Measurements from ENCODE around the gene ZBTB22. TPM values are rescaled to one million over a fixed set of nuclear protein-coding genes. Genes with fewer than 3 reads are reported as not detected.
A peak's percentile ranks its signal among the peaks of the same experiment; 100 is the strongest.

Gene ZBTB22
- total RNA-seq, 1 donor from 2014 or later = 23.4 TPM

DNA sequence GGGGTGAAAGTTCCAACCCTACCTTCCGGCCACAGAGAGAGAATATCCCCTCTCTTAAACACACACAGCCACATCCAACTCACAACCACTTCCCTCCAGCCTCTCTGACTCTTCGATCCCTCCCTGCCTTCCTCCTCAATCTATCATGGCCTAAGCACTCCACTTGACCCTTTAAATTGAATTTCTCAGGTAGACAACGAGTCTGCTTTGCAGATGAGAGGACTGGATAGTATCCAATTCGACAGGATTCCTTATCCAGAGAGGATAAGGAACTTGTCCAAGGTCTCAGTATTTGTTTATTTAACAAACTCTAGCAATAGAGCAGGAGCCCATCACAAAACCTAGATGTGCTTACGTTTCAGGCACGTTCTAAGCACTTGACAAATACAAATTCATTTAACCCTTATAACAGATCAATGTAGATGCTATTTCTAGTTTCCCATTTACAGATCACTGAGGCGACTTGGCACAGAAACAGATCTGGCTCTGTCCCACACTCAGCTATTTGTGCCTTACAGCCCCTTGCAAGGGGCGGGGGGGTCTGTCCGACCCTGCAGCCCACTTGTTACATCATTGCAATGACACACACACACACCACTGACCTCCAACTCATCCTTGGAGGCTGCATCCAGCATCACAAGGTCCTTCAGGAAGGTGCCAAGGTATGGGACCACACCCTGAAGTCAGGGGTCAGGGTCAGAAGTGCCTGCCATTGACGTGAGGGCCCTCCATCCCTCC lies 23.3 kb downstream of the ZBTB22 start:
- peak overlapping the region; percentile 36 for H3K4me3 Mint-ChIP-seq
- H3K27me3 Mint-ChIP-seq (ENCODE audit: low read depth) = no peaks in the 10 kb centered on the region

DNA sequence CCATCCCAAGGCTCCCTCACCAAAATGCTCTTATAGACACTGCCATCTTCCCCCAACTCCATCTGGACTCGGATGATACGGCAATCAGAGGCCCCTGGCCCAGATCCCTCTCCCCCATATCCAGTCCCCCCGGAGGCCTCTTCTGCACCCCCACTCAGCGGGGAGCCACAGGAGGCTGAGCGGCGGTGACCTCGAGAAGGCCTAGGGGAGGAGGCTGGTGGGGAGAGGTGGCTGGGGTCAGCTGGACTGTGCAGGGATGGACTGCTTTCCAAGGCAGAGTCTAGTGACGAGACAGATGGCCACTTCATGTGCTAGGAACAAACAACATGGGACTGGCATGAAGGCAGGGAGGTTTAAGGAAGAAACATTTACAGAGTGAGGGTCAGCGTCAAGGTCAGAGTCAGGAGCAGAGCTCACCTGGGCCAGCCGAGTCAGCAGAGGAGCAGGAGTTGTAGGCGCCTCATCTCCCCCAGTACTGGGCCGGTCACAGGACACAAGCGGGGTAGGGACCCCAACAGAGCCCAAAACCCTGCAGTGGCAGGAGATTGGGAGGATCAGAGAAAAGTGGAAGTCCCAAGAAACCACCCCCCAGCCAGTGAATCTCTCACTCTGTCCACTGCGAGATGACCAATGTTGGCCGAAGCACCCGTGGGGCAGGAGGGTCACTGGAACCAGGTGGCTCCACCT lies 24.4 kb downstream of the ZBTB22 start:
- H3K27me3 Mint-ChIP-seq (ENCODE audit: low read depth) = no peaks in the 10 kb centered on the region

More for the DNA sequence above, 23.3 kb downstream of the ZBTB22 start:
- TF ChIP-seq, protein P1, sequence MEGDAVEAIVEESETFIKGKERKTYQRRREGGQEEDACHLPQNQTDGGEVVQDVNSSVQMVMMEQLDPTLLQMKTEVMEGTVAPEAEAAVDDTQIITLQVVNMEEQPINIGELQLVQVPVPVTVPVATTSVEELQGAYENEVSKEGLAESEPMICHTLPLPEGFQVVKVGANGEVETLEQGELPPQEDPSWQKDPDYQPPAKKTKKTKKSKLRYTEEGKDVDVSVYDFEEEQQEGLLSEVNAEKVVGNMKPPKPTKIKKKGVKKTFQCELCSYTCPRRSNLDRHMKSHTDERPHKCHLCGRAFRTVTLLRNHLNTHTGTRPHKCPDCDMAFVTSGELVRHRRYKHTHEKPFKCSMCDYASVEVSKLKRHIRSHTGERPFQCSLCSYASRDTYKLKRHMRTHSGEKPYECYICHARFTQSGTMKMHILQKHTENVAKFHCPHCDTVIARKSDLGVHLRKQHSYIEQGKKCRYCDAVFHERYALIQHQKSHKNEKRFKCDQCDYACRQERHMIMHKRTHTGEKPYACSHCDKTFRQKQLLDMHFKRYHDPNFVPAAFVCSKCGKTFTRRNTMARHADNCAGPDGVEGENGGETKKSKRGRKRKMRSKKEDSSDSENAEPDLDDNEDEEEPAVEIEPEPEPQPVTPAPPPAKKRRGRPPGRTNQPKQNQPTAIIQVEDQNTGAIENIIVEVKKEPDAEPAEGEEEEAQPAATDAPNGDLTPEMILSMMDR (conservative IDR thresholded peaks at IDR 0.05) = no peak
- no peak overlapping the region for H3K27ac Mint-ChIP-seq (ENCODE audit: unreplicated experiment)
- no peak for DNase-seq (ENCODE audit: low read depth, low spot score)
- H3K9me3 Mint-ChIP-seq = no peaks in the 10 kb centered on the region
- H3K4me1 Mint-ChIP-seq = peaks cover 37% of the 10 kb centered on the region
- H3K36me3 Mint-ChIP-seq (ENCODE audit: low read depth) = no peaks in the 10 kb centered on the region

GRCh38 chr6:33290459-33290858 lies 27.1 kb downstream of the ZBTB22 start:
- H3K27ac Mint-ChIP-seq (ENCODE audit: unreplicated experiment) = no peak overlapping the region

More for the DNA sequence above, 24.4 kb downstream of the ZBTB22 start:
- no peak for DNase-seq (ENCODE audit: low read depth, low spot score)
- no peaks in the 10 kb centered on the region for H3K9me3 Mint-ChIP-seq
- H3K4me1 Mint-ChIP-seq = peaks cover 42% of the 10 kb centered on the region
- peak overlapping the region; percentile 52 for H3K4me3 Mint-ChIP-seq
- TF ChIP-seq, protein P1 (conservative IDR thresholded peaks at IDR 0.05) = no peak
- H3K36me3 Mint-ChIP-seq (ENCODE audit: low read depth) = no peaks in the 10 kb centered on the region
- H3K27ac Mint-ChIP-seq (ENCODE audit: unreplicated experiment) = no peak overlapping the region

DNA sequence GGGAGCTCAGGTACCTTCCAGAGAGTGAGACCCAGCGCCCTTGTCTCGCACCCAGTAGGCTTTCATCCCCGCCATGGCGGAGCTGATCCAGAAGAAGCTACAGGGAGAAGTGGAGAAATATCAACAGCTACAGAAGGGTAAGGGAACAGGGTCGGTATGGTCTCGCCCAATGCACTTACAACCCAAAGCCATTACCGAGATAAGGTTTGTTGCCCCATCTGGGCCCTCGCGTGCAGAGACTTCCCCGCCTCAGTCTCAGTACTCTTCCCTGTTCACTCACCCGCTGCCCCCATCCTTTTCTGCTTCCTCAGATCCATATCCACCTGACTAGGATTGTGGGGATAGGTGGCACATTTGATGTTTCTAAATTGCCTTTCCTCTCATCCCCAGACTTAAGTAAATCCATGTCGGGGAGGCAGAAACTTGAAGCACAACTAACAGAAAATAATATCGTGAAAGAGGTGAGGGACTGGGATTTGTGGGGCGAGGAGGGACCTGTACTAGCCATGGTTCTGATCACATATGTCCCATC lies 27.7 kb downstream of the ZBTB22 start:
- Mint-ChIP-seq H3K4me3 (peak overlapping the region; percentile 96), H3K27ac (ENCODE audit: unreplicated experiment) (peak overlapping the region; percentile 76), H3K27me3 (ENCODE audit: low read depth) (no peaks in the 10 kb centered on the region), H3K36me3 (ENCODE audit: low read depth) (peaks cover 2% of the 10 kb centered on the region), H3K4me1 (peaks cover 31% of the 10 kb centered on the region), H3K9me3 (no peaks in the 10 kb centered on the region)
- no peak for DNase-seq (ENCODE audit: low read depth, low spot score)
- TF ChIP-seq, protein P1 (conservative IDR thresholded peaks at IDR 0.05) = no peak

More at GRCh38 chr6:33290459-33290858, 27.1 kb downstream of the ZBTB22 start:
- Mint-ChIP-seq H3K4me3 (peak overlapping the region; percentile 96), H3K9me3 (no peaks in the 10 kb centered on the region), H3K4me1 (peaks cover 31% of the 10 kb centered on the region), H3K36me3 (ENCODE audit: low read depth) (peaks cover 2% of the 10 kb centered on the region), H3K27me3 (ENCODE audit: low read depth) (no peaks in the 10 kb centered on the region)
- TF ChIP-seq, protein P1 (conservative IDR thresholded peaks at IDR 0.05) = no peak
- no peak for DNase-seq (ENCODE audit: low read depth, low spot score)

GRCh38 chr6:33288921-33289783 lies 28.4 kb downstream of the ZBTB22 start, which contains the start of the genes PFDN6 and WDR46:
Gene PFDN6 (plus strand): TSS chr6:33289601. CDS start chr6:33289857, 256 bp downstream.
Gene WDR46 (minus strand): TSS chr6:33289239. CDS start chr6:33289170, 69 bp downstream.
- TF ChIP-seq, protein P1 (conservative IDR thresholded peaks at IDR 0.05) = no peak
- peak within 1 kb of the TSS; percentile 96 for H3K4me3 Mint-ChIP-seq
- H3K9me3 Mint-ChIP-seq = no peaks in the 10 kb centered on the region
- DNase-seq (ENCODE audit: low read depth, low spot score) = peak; percentile 62
- peaks cover 2% of the 10 kb centered on the region for H3K36me3 Mint-ChIP-seq (ENCODE audit: low read depth)
- no peaks in the 10 kb centered on the region for H3K27me3 Mint-ChIP-seq (ENCODE audit: low read depth)
- H3K4me1 Mint-ChIP-seq = peaks cover 31% of the 10 kb centered on the region
- H3K27ac Mint-ChIP-seq (ENCODE audit: unreplicated experiment) = peak within 1 kb of the TSS; percentile 76

Data from neural crest cell (in vitro differentiated cells).